ENCODE data around the gene COMMD1. TPM values are rescaled to one million over a fixed set of nuclear protein-coding genes. Genes with fewer than 3 reads are reported as not detected.
"Not testable (repeated sequence)": the region's sequence is repeated elsewhere in the genome, so short reads cannot be mapped to it uniquely, and the experiment has no call there.

Gene COMMD1
- total RNA-seq, 1 donor from 2014 or later = 59.5 TPM

DNA sequence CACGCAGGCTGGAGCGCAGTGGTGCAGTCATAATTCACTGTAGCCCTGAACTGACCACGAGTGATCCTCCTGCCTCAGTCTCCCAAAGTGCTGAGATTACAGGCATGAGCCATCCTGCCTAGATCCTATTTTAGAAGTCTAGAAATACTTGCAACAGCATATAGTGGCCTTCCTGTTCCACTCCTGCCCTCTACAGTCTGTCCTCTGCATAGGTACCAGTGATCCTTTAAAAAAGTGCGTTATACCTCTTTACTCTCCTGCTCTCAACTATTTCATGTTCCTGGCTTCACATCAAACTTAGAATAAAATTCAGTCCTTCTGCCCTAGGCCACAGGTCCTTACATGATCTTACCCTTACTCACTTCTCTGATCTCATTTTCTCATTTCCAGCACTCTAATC lies 6.0 kb downstream of the COMMD1 start:
- DNase-seq (ENCODE audit: missing footprints) = no peak
- ATAC-seq = peak; percentile 42
- intact Hi-C loops (cut with DNase I) = loop anchor here (10.0 kb wide), 1 partner anchor 863 kb away; no protein-coding TSS in a partner anchor

DNA sequence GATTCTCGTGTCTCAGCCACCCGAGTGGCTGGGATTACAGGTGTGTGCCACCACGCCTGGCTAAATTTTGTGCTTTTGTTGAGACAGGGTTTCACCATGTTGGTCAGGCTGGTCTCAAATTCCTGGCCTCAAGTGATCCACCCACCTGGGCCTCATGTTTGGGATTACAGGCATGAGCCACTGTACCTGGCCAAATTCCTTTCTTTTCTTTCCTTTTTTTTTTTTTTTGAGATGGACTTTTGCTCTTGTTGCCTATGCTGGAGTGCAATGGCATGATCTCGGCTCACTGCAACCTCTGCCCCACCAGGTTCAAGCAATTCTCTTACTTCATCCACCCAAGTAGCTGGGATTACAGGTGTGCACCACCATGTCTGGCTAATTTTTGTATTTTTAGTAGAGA lies 9.3 kb downstream of the COMMD1 start:
- intact Hi-C loops (cut with DNase I) = loop anchor here (5.0 to 10.0 kb wide), 3 partner anchors 78 to 860 kb away; partner anchors contain the start of gene B3GNT2
- DNase-seq (ENCODE audit: missing footprints); ATAC-seq: not testable (repeated sequence)

- DNase-seq (ENCODE audit: missing footprints) (no peak), ATAC-seq (no peak)
- intact Hi-C loops (cut with DNase I) = loop anchor here (10.0 kb wide), 1 partner anchor 54 kb away; no protein-coding TSS in a partner anchor
Observed at GRCh38 chr2:61920548-61920947, 15.1 kb downstream of the COMMD1 start.

- ATAC-seq (no peak), DNase-seq (ENCODE audit: missing footprints) (no peak)
- intact Hi-C loops (cut with DNase I) = loop anchor here (10.0 kb wide), 1 partner anchor 52 kb away; no protein-coding TSS in a partner anchor
Observed at GRCh38 chr2:61922714-61923113, 17.2 kb downstream of the COMMD1 start.

GRCh38 chr2:61924895-61925663 lies 19.6 kb downstream of the COMMD1 start:
- no peak for ATAC-seq
- intact Hi-C loops (cut with DNase I) = loop anchor here (10.0 kb wide), 1 partner anchor 50 kb away; no protein-coding TSS in a partner anchor
- DNase-seq (ENCODE audit: missing footprints) = no peak

DNA sequence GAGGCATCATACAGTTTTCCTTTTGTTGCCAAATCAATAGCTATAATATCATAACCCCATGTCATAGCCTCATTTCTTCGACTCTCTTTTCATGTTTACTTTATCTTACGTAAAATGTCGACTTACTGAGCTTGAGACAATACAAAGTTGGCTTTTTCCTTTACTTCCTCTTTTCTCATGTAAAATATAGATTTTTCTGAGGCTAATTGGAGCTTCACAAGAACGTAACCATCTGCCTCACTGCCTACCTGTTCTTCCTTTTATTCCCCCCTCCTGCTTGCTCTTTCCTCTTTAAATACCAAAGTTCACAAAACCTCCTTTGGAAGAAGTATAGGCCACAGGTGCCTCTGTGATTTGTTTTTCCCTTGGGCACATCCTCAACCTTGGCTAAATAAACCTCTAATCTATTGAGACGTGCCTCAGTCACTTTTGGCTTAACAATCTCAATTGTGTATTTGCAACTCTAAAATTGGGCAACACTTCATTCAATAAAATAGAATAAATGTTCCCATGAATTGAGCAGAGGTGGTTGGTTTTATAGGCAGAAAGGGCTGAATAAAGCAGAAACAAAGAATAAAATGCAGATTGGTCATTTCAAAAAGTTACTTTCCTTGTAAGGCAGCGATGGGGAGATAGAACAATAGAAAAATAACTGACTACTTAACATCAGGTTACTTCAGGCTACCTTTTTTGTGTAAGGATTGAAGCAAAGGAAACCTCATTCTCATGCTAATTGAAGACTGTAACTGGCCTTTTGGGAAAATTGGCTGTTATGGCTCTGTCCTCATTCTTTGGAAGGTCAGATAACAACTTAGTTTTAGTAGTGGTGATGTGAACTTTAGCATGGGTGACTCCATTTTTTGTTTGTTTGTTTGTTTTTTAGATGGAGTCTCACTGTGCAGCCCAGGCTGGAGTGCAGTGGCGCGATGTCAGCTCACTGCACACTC lies 21.3 kb downstream of the COMMD1 start:
- ATAC-seq (no peak), DNase-seq (ENCODE audit: missing footprints) (no peak)
- intact Hi-C loops (cut with DNase I) = loop anchor here (10.0 kb wide), 1 partner anchor 48 kb away; no protein-coding TSS in a partner anchor

DNA sequence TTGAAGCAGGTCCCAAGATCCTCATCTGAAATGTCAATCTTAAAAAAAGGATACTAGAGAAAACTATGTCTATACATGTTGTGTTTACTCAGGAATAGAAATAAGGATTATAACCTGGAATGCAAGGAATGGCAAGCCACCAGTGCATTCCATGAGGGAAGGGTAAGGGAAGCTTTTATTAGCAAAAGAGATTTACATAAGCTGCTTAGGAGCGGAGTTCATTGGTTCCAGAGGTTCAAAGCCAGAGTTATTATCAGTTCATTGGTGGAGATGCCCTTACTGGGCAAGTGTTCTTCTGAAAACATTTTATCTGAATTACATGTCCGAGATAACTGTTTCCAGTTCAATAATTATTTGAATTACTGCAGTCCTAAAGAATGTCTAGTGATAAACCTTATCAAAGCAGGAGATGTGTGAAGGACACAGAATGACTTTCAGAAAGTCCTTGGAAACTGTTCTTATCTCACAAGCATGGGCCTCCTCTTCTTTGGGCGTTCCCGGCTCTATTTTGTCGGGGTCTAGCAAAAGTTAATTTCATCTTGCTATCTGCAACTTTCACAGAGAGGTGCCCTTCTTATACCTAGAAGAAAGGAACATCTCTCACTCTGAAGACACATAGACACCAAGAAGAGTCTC lies 23.5 kb downstream of the COMMD1 start:
- DNase-seq (ENCODE audit: missing footprints) (no peak), ATAC-seq (no peak)
- intact Hi-C loops (cut with DNase I) = loop anchor here (10.0 kb wide), 1 partner anchor 46 kb away; no protein-coding TSS in a partner anchor

DNA sequence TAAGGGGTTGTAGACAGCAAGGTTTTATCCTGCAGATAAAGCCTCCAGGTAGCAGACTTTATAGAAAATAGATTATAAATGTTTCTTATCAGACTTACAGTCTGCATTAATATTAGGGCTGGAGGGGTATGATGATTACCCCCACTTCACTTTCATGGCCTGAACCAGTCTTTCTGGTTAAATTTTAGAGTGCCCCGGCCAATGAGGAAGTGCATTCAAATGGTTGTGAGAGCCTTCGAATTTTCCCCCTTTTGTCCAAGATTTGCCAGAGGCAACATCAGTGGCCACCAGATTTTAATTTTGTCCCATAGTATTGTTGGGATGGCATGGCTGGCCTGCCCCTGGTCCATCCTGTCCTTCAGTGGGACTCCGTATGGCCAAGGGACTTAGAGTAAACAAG lies 31.6 kb downstream of the COMMD1 start:
- DNase-seq (ENCODE audit: missing footprints) (no peak), ATAC-seq (no peak)
- intact Hi-C loops (cut with DNase I) = no loop called here

- ATAC-seq (no peak), DNase-seq (ENCODE audit: missing footprints) (no peak)
- intact Hi-C loops (cut with DNase I) = no loop called here
Observed at GRCh38 chr2:61937886-61938285, 32.4 kb downstream of the COMMD1 start.

DNA sequence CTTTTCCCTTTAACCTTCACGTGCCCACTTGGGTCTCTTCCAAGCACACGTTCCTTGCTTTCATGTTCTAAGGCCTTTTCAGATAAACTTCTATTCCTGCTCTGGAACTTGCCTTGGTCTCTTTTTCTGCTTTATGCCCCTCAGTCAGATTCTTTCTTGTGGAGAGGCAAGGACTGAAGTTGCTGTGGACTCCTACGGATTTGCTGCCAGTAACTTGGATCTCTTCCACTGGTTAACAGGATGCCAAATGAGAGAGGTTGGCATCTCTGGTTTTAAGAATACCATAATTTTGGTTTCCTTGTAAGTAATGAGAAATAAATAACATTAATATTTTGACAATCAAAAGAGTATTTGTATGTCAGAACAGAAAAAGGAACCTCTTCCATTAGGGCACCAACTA lies 33.0 kb downstream of the COMMD1 start:
- DNase-seq (ENCODE audit: missing footprints) = no peak
- intact Hi-C loops (cut with DNase I) = no loop called here
- ATAC-seq = no peak

DNA sequence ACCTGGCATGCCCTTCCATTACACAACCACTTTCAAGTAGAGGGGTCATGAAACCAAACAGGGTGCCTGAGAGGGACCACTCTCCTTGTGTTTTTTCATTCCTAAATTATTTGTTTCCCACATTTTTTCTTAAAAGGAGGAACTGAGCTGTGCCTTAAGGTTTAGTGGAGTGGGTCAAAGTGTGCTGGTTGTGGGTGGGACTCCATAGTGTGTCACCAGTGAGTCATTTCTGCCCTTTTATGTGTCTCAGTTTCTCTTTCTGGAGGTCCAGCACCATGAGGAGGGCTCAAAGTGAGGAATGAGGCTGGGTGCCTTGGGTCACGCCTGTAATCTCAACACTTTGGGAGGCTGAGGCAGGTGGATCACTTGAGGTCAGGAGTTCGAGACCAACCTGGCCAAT lies 37.8 kb downstream of the COMMD1 start:
- no peak for ATAC-seq
- no peak for DNase-seq (ENCODE audit: missing footprints)
- intact Hi-C loops (cut with DNase I) = no loop called here

- ATAC-seq (no peak), DNase-seq (ENCODE audit: missing footprints) (no peak)
- intact Hi-C loops (cut with DNase I) = no loop called here
Observed at GRCh38 chr2:61946666-61947065, 41.2 kb downstream of the COMMD1 start.

DNA sequence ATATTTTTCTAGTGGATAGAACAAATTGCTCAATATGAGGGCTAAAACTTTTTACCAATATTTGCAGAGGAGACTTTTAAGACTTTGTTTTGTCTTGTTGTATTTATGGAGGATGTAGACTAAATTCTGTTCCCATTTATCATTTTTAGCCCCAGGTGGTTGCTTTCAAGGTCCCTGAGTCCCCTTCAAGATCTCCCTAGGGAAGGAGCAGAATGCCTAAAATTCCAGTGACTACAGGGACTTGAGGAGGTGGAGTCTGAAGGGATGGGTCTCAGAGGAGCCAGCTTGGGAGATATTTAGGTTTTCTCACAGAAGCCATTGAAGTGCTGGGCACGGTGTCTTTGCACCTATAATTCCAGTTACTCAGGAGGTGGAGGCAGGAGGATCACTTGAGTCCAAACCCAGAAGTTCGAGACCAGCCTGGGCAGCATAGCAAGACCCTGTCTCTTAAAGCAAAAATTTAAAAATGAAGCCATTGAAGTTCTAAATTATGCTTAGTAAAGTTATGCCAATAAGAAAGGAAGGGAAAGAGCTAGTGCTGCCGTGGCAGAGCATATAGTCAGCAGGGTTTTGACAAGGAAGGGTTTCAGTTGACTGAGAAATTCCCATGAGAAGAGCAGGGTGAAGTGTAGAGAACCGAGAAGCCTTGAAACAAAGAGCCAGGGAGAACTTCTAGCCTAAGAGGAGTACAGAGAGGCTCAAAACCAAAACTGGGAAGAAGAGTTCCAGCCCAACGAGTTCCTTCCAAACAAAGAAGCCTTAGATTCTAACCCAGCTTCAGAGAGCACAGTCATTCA lies 43.4 kb downstream of the COMMD1 start:
- ATAC-seq (no peak), DNase-seq (ENCODE audit: missing footprints) (no peak)
- intact Hi-C loops (cut with DNase I) = no loop called here

DNA sequence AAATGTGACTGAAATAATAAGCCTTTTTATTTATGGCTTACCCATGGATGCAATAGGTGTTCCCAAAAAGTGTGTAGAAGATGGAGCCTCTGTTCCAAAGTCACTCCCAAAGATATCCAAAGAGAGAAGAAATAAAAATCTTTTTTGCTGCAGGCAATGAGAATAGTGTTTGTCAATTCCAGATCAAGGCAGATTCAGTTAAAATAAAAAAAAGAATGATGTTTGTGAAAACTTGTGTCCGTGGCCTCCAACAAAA lies 43.9 kb downstream of the COMMD1 start:
- DNase-seq (ENCODE audit: missing footprints) = no peak
- no peak for ATAC-seq
- intact Hi-C loops (cut with DNase I) = no loop called here

GRCh38 chr2:61949714-61950560 lies 44.5 kb downstream of the COMMD1 start:
- intact Hi-C loops (cut with DNase I) = no loop called here
- DNase-seq (ENCODE audit: missing footprints) (no peak), ATAC-seq (no peak)

DNA sequence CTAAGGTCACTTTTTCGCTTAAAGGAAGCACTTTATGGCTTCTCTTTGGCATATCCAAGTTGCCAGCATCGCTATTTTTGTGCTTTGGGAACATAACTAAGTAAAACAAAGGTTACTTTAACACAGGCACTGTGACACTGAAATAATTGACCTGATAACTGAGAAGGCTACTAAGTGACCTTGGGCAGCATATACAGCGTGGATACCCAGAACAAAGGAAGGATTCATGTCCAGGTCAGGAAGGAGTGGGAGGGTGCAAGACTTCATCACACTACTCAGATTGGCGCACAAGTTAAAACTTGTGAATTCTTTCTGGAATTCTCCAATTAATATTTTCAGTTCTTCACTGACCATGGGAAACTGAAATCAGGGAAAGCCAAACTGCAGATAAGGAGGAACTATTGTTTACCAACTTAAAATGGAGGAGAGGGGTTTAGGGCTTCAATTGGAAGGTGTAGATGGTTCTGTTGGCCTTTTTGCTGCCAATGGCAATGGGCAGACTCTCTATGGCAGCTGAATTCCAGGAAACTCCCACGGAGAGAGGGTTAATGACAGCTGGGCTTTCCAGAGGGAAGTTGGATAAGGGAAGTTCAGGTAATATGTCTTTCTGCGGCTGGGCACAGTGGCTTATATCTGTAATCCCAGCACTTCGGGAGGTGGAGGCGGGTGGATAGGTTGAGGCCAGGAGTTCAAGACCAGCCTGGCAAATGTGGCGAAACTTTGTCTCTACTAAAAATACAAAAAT lies 45.3 kb downstream of the COMMD1 start:
- ATAC-seq (no peak), DNase-seq (ENCODE audit: missing footprints) (no peak)
- intact Hi-C loops (cut with DNase I) = no loop called here

- DNase-seq (ENCODE audit: missing footprints) = no peak
- intact Hi-C loops (cut with DNase I) = no loop called here
- no peak for ATAC-seq
Observed at GRCh38 chr2:61951881-61952280, 46.4 kb downstream of the COMMD1 start.

Measured in Right ventricle myocardium inferior (tissue), 1 donor.